Transverse colon (tissue), 4 donors: ENCODE results near the gene KLF3.

ENCODE experiments used
- CTCF ChIP-seq, 5 experiments: fragments of 200-600 bp in 3 of 5; fragments of 450-650 bp in 2 of 5; sonication (generic) in 3 of 5; IDR thresholded peaks; 1 replicate in 2 of 5; 2 replicates in 3 of 5; pipeline ENCODE4 v1.5.1; 2016 to 2017; ENCODE audit warnings: antibody characterized with exemption in 5 of 5, inconsistent platforms in 3 of 5, mild to moderate bottlenecking in 2 of 5, moderate library complexity in 1 of 5
- EP300 ChIP-seq: sonication (generic); formaldehyde crosslinking; IDR thresholded peaks from one replicate; pipeline ENCODE4 v1.6.1; 2017; ENCODE audit warnings: antibody characterized with exemption, low read depth
- POLR2A ChIP-seq: fragments of 450-650 bp; IDR thresholded peaks from one replicate; pipeline ENCODE4 v1.6.1; 2016; ENCODE audit warnings: antibody characterized with exemption, mild to moderate bottlenecking, moderate library complexity
- POLR2AphosphoS5 ChIP-seq, 3 donors: sonication (generic); formaldehyde crosslinking; IDR thresholded peaks; one replicate each; pipeline ENCODE4 v1.6.1; 2016; ENCODE audit warnings: antibody characterized with exemption in 3 of 3

GRCh38 chr4:38717604-38718003 is 53.6 kb downstream of the KLF3 start:
- no peak for TF ChIP-seq CTCF (IDR thresholded peaks at IDR 0.05)
- no peak for TF ChIP-seq POLR2AphosphoS5 (IDR thresholded peaks at IDR 0.05)
- no peak for TF ChIP-seq POLR2A
- TF ChIP-seq EP300, result no peak
